GM12864 (cell line): ENCODE results near the gene MACF1.

ENCODE experiments used
- DNase-seq: peaks from one replicate; pipeline ENCODE4 v3.0.0-alpha.2; 2011; ENCODE audit warnings: low read depth
- H3K4me3 ChIP-seq: 2 replicates; pipeline ENCODE4 v1.5.1; 2011; ENCODE audit warnings: mild to moderate bottlenecking, low read depth, low read length, control low read depth
- CTCF ChIP-seq: IDR thresholded peaks from 2 replicates; pipeline ENCODE4 v1.5.1; 2011; ENCODE audit warnings: low read depth, mild to moderate bottlenecking, moderate library complexity, low read length, control low read depth, inconsistent platforms; ENCODE audit errors: missing control alignments

Gene MACF1

GRCh38 chr1:39386997-39387396 is 182.5 kb downstream of the MACF1 start:
- TF ChIP-seq CTCF: no peak
- H3K4me3 ChIP-seq: no peak overlapping the region
- no peak for DNase-seq

GRCh38 chr1:39387452-39387851 is 183.0 kb downstream of the MACF1 start:
- no peak for DNase-seq
- TF ChIP-seq CTCF: peak; percentile 15

GRCh38 chr1:39391691-39392679 is 187.5 kb downstream of the MACF1 start:
- no peak for DNase-seq
- no peak for TF ChIP-seq CTCF
- H3K4me3 ChIP-seq: no peak overlapping the region

More at GRCh38 chr1:39387452-39387851, 183.0 kb downstream of the MACF1 start:
- H3K4me3 ChIP-seq: no peak overlapping the region

- H3K4me3 ChIP-seq: no peak overlapping the region
- TF ChIP-seq CTCF: no peak
- no peak for DNase-seq
Observed at GRCh38 chr1:39392851-39393573, 188.5 kb downstream of the MACF1 start.

- DNase-seq: no peak
- no peak overlapping the region for H3K4me3 ChIP-seq
- TF ChIP-seq CTCF: no peak
Observed at GRCh38 chr1:39393645-39394044, 189.2 kb downstream of the MACF1 start.

- TF ChIP-seq CTCF: no peak
- H3K4me3 ChIP-seq: no peak overlapping the region
- no peak for DNase-seq
Observed at GRCh38 chr1:39394059-39394458, 189.6 kb downstream of the MACF1 start.
